Stomach (tissue), 9 donors: ENCODE results near the gene ICAM2. TPM values are rescaled to one million over a fixed set of nuclear protein-coding genes. Genes with fewer than 3 reads are reported as not detected.

Experiments used
- DNase-seq, 2 donors: peaks; one replicate each; pipeline versions ENCODE4 v3.0.0 to v3.0.0-alpha.2; 2013 to 2019
- H3K27ac ChIP-seq, 5 donors: fragments of 200-600 bp in 4 of 5; sonication (generic) in 4 of 5; one replicate each; pipeline ENCODE4 v1.5.1; 2013 to 2019; ENCODE audit warnings: mild to moderate bottlenecking in 1 of 5, moderate library complexity in 1 of 5
- H3K27me3 ChIP-seq, 3 donors: fragments of 200-600 bp; sonication (generic); one replicate each; pipeline ENCODE4 v1.5.1; 2017 to 2019; ENCODE audit warnings: mixed run types in 1 of 3
- H3K36me3 ChIP-seq, 4 donors: fragments of 200-600 bp; sonication (generic); 1 replicate in 3 of 4; 2 replicates in 1 of 4; pipeline ENCODE4 v1.5.1; 2016 to 2019
- H3K4me1 ChIP-seq, 4 donors: fragments of 200-600 bp; sonication (generic); one replicate each; pipeline ENCODE4 v1.5.1; 2016 to 2019
- H3K4me3 ChIP-seq, 4 donors: fragments of 200-600 bp; sonication (generic) in 3 of 4; one replicate each; pipeline ENCODE4 v1.5.1; 2016 to 2019; ENCODE audit warnings: mild to moderate bottlenecking in 1 of 4
- H3K9me3 ChIP-seq, 4 donors: fragments of 200-600 bp; sonication (generic); one replicate each; pipeline ENCODE4 v1.5.1; 2016 to 2019
- EP300 ChIP-seq: sonication (generic); formaldehyde crosslinking; IDR thresholded peaks from one replicate; pipeline ENCODE4 v1.6.1; 2017; ENCODE audit warnings: antibody characterized with exemption
- POLR2A ChIP-seq, 4 donors: fragments of 450-650 bp; IDR thresholded peaks; one replicate each; pipeline ENCODE4 v1.6.1; 2016; ENCODE audit warnings: antibody characterized with exemption in 4 of 4, control low read depth in 2 of 4, mild to moderate bottlenecking in 1 of 4, moderate library complexity in 1 of 4
- POLR2AphosphoS5 ChIP-seq, 3 donors: sonication (generic); formaldehyde crosslinking; IDR thresholded peaks; one replicate each; pipeline ENCODE4 v1.6.1; 2016; ENCODE audit warnings: antibody characterized with exemption in 3 of 3
- WGBS, 5 donors: extraction: QIAGEN DNeasy Blood & Tissue Kit in 3 of 5; methylation state at CpG; one replicate each; pipeline versions ENCODE4 v1.1.5 to v1.1.7; 2013 to 2018; 5-methylcytosine and 5-hydroxymethylcytosine counted together
- intact Hi-C: fragments of 100-400 bp; cut with DNase I; formaldehyde crosslinking; loops from one replicate; pipeline ENCODE4 v1.15.1; 2023; ENCODE audit warnings: low total_unique reads
- polyA plus RNA-seq, 3 donors: library from polyadenylated mRNA; stranded (reverse); fragments of 200-250 nt; gene quantifications; one replicate each; pipeline ENCODE4 v1.2.3, GENCODE V29; 2013
- total RNA-seq, 5 donors: library from RNA; depleted of rRNA; stranded (reverse); fragments of >200 nt; gene quantifications; one replicate each; pipeline versions ENCODE4 v1.1.0 to v1.2.3, GENCODE V29; 2014 to 2016
- TF ChIP-seq, protein P1 (sequence below), 7 experiments: fragments of 450-650 bp in 4 of 7; fragments of 200-600 bp in 3 of 7; sonication (generic) in 3 of 7; IDR thresholded peaks; one replicate each; pipeline ENCODE4 v1.5.1; 2016 to 2019; ENCODE audit warnings: antibody characterized with exemption in 7 of 7, control low read depth in 2 of 7, mild to moderate bottlenecking in 1 of 7
- donor health status: healthy with polysubstance abuse.
- donor health status: Bipolar disorder and iron deficiency.
- donor health status: healthy.

ICAM2 gene
- total and polyA plus RNA-seq, 8 donors, result 4.7 to 25.3 (median 10.7) TPM; not detected in 2

- no peak overlapping the region for H3K4me3 ChIP-seq
- H3K36me3 ChIP-seq, result no peaks in the 10 kb centered on the region
- peaks cover 6 to 26% (median 25%) of the 10 kb centered on the region in 4 donors for H3K4me1 ChIP-seq
- intact Hi-C loops, result no loop called here
- WGBS, 5 donors, result 72 to 80% (median 78%) methylated on average over 9 to 18 of the region's 18 CpGs
- H3K27ac ChIP-seq, result peak overlapping the region in 2 of 5 donors; percentile 1 to 14
- H3K9me3 ChIP-seq, result no peaks in the 10 kb centered on the region
- TF ChIP-seq, protein P1, sequence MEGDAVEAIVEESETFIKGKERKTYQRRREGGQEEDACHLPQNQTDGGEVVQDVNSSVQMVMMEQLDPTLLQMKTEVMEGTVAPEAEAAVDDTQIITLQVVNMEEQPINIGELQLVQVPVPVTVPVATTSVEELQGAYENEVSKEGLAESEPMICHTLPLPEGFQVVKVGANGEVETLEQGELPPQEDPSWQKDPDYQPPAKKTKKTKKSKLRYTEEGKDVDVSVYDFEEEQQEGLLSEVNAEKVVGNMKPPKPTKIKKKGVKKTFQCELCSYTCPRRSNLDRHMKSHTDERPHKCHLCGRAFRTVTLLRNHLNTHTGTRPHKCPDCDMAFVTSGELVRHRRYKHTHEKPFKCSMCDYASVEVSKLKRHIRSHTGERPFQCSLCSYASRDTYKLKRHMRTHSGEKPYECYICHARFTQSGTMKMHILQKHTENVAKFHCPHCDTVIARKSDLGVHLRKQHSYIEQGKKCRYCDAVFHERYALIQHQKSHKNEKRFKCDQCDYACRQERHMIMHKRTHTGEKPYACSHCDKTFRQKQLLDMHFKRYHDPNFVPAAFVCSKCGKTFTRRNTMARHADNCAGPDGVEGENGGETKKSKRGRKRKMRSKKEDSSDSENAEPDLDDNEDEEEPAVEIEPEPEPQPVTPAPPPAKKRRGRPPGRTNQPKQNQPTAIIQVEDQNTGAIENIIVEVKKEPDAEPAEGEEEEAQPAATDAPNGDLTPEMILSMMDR (IDR thresholded peaks at IDR 0.05), result no peak
- TF ChIP-seq EP300, result no peak
- peaks cover 0 to 44% (median 15%) of the 10 kb centered on the region in 3 donors for H3K27me3 ChIP-seq
- no peak for DNase-seq
These were observed 33.0 kb downstream of the ICAM2 start for GRCh38 chr17:63987221-63988126.

DNA sequence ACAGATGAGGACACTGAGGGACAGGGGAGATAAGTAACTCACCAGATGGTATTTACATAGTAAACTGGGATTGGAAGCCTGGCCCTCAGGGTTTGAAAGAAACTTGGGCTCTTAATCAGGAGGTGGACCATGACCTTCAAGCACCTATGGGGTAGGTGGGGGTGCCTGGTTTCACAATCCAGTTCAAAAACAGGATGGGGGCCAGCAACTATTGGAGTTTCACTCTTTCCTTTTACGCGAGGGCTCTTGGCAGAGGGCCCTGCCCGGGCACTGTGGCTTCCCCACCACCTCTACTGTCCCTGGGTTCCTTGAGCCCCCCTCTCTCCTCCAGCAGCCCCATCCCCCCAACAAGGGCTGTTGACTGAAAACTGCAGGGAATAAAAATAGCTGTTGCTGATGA, 33.6 kb downstream of the ICAM2 start:
- peaks cover 0 to 38% (median 13%) of the 10 kb centered on the region in 3 donors for H3K27me3 ChIP-seq
- TF ChIP-seq POLR2AphosphoS5 (IDR thresholded peaks at IDR 0.05), result no peak
- TF ChIP-seq, protein P1 (IDR thresholded peaks at IDR 0.05), result no peak
- peaks cover 6 to 26% (median 25%) of the 10 kb centered on the region in 4 donors for H3K4me1 ChIP-seq
- DNase-seq, result no peak
- intact Hi-C loops, result no loop called here
- H3K9me3 ChIP-seq, result peaks cover 0 to 5% (median 1%) of the 10 kb centered on the region in 4 donors
- peak overlapping the region in 2 of 5 donors; percentile 1 to 14 for H3K27ac ChIP-seq
- H3K4me3 ChIP-seq, result no peak overlapping the region
- H3K36me3 ChIP-seq, result no peaks in the 10 kb centered on the region
- 43 to 69% (median 47%) methylated on average over 3 of the region's 3 CpGs for WGBS, 5 donors

- DNase-seq, result no peak
- intact Hi-C loops, result no loop called here
- WGBS, 5 donors, result 78 to 89% (median 84%) methylated on average over 6 to 13 of the region's 13 CpGs
- H3K4me3 ChIP-seq, result no peak overlapping the region
- peaks cover 6 to 26% (median 23%) of the 10 kb centered on the region in 4 donors for H3K4me1 ChIP-seq
- H3K27ac ChIP-seq, result peak overlapping the region; percentile 5 to 73 (median 51)
- H3K27me3 ChIP-seq, result peaks cover 0 to 27% (median 5%) of the 10 kb centered on the region in 3 donors
- TF ChIP-seq, protein P1 (IDR thresholded peaks at IDR 0.05), result no peak
- TF ChIP-seq POLR2A (IDR thresholded peaks at IDR 0.05), result no peak
- TF ChIP-seq EP300, result no peak
- TF ChIP-seq POLR2AphosphoS5 (IDR thresholded peaks at IDR 0.05), result no peak
- peaks cover 0 to 10% (median 5%) of the 10 kb centered on the region in 4 donors for H3K9me3 ChIP-seq
- H3K36me3 ChIP-seq, result no peaks in the 10 kb centered on the region
These were observed 34.9 kb downstream of the ICAM2 start for GRCh38 chr17:63985387-63986140.

DNA sequence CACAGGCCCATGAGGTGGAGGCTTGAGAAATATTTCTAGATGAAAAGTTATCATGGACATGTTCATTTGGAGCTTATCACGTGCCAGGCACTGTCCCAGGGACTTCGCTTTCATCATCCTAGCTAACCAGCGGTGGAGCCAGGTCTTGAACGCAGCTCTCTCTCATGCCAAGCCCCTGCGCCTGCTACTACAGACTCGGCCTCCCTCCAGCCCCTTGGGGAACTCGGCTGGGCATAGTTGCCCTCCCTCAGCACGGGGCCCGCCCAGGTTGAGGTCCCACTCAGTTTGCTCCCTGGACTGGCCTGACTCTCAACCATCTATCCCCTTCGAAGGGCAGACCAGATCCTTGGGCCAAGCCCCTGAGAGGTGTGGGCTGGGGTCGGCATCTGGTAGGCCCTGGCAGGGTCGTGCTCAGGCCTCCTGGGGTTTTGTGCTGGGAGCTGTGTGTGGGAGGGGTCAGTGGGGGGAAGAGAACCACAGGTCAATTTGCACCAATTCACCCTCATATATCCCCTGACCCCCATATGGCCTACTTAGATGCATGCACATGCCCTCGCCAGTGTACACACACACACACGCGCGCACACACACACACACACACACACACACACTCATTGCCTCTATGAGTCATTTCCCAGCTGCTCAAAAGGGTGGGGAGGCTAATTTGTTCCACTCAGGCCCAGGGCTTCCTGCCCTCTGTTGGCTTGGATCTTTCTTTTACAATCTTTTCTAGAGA, 35.6 kb downstream of the ICAM2 start:
- intact Hi-C loops, result no loop called here
- Histone ChIP-seq H3K36me3 (no peaks in the 10 kb centered on the region), H3K4me1 (peaks cover 6 to 30% (median 19%) of the 10 kb centered on the region in 4 donors), H3K9me3 (peaks cover 0 to 10% (median 5%) of the 10 kb centered on the region in 4 donors), H3K4me3 (no peak overlapping the region), H3K27ac (peak overlapping the region in 4 of 5 donors; percentile 15 to 73 (median 54)), H3K27me3 (peaks cover 0 to 19% (median 0%) of the 10 kb centered on the region in 3 donors)
- no peak for TF ChIP-seq POLR2A (IDR thresholded peaks at IDR 0.05)
- TF ChIP-seq POLR2AphosphoS5 (IDR thresholded peaks at IDR 0.05), result peak in 2 of 3 donors; percentile 25 to 35
- DNase-seq, result peak; percentile 30 to 87
- WGBS, 5 donors, result 63 to 79% (median 72%) methylated on average over 14 to 16 of the region's 16 CpGs
